Liver (tissue), 9 donors: ENCODE measurements around the gene NCK2. TPM values are rescaled to one million over a fixed set of nuclear protein-coding genes. Genes with fewer than 3 reads are reported as not detected.
"Not testable (repeated sequence)": the region's sequence is repeated elsewhere in the genome, so short reads cannot be mapped to it uniquely, and the experiment has no call there.

ENCODE experiments used
- DNase-seq: peaks from one replicate; pipeline ENCODE4 v3.0.0-alpha.2; 2017; ENCODE audit warnings: low spot score
- H3K27ac ChIP-seq, 2 donors: one replicate each; pipeline ENCODE4 v1.7.0; 2013; ENCODE audit warnings: inconsistent platforms in 2 of 2, low read length in 2 of 2, control low read depth in 1 of 2, low read depth in 1 of 2, mild to moderate bottlenecking in 1 of 2
- H3K27me3 ChIP-seq, 4 donors: one replicate each; pipeline versions ENCODE4 v1.6.1 to v1.7.0; 2013; ENCODE audit warnings: low read length in 3 of 4, inconsistent platforms in 1 of 4, mild to moderate bottlenecking in 1 of 4, moderate library complexity in 1 of 4; ENCODE audit not compliant: control insufficient read depth in 4 of 4, insufficient read depth in 4 of 4
- H3K36me3 ChIP-seq, 4 donors: one replicate each; pipeline versions ENCODE4 v1.6.1 to v1.7.0; 2013; ENCODE audit warnings: low read length in 3 of 4, mild to moderate bottlenecking in 3 of 4, low read depth in 1 of 4, moderate library complexity in 1 of 4; ENCODE audit not compliant: control insufficient read depth in 4 of 4, insufficient read depth in 3 of 4
- H3K4me1 ChIP-seq, 4 donors: one replicate each; pipeline versions ENCODE4 v1.6.1 to v1.7.0; 2013; ENCODE audit warnings: low read length in 3 of 4, mild to moderate bottlenecking in 3 of 4, moderate library complexity in 1 of 4; ENCODE audit not compliant: control insufficient read depth in 4 of 4, insufficient read depth in 4 of 4
- H3K4me3 ChIP-seq, 3 donors: one replicate each; pipeline versions ENCODE4 v1.6.1 to v1.7.0; 2013; ENCODE audit warnings: low read length in 3 of 3, control low read depth in 1 of 3, low read depth in 1 of 3, mild to moderate bottlenecking in 1 of 3
- H3K9ac ChIP-seq, 2 donors: one replicate each; pipeline ENCODE4 v1.7.0; 2013; ENCODE audit warnings: low read length in 2 of 2, mild to moderate bottlenecking in 2 of 2, moderate library complexity in 2 of 2, control low read depth in 1 of 2, low read depth in 1 of 2
- H3K9me3 ChIP-seq, 4 donors: one replicate each; pipeline versions ENCODE4 v1.6.1 to v1.7.0; 2013; ENCODE audit warnings: low read length in 3 of 4; ENCODE audit not compliant: control insufficient read depth in 4 of 4
- ATF3 ChIP-seq: IDR thresholded peaks from 2 replicates; pipeline ENCODE4 v1.6.1; 2016; ENCODE audit warnings: antibody characterized with exemption
- EGR1 ChIP-seq, 2 donors: IDR thresholded peaks; 2 replicates each; pipeline ENCODE4 v1.6.1; 2016 to 2018; ENCODE audit warnings: antibody characterized with exemption in 2 of 2, low read depth in 2 of 2
- FOXA1 ChIP-seq: IDR thresholded peaks from 2 replicates; pipeline ENCODE4 v1.6.1; 2016; ENCODE audit warnings: antibody characterized with exemption
- GABPA ChIP-seq, 2 donors: IDR thresholded peaks in 1 of 2; conservative IDR thresholded peaks in 1 of 2; 2 replicates each; pipeline ENCODE4 v1.6.1; 2016; ENCODE audit warnings: antibody characterized with exemption in 2 of 2, mild to moderate bottlenecking in 1 of 2, moderate library complexity in 1 of 2
- HNF4A ChIP-seq, 2 donors: conservative IDR thresholded peaks; 2 replicates each; pipeline ENCODE4 v1.6.1; 2016; ENCODE audit warnings: antibody characterized with exemption in 2 of 2, mild to moderate bottlenecking in 2 of 2
- HNF4G ChIP-seq: IDR thresholded peaks from 2 replicates; pipeline ENCODE4 v1.6.1; 2016; ENCODE audit warnings: antibody characterized with exemption
- JUND ChIP-seq, 2 donors: IDR thresholded peaks; 2 replicates each; pipeline ENCODE4 v1.6.1; 2016; ENCODE audit warnings: antibody characterized with exemption in 2 of 2
- MAX ChIP-seq: IDR thresholded peaks from 2 replicates; pipeline ENCODE4 v1.6.1; 2016; ENCODE audit warnings: antibody characterized with exemption
- NR2F2 ChIP-seq: IDR thresholded peaks from 2 replicates; pipeline ENCODE4 v1.6.1; 2016; ENCODE audit warnings: antibody characterized with exemption
- RXRA ChIP-seq, 2 donors: IDR thresholded peaks; 2 replicates each; pipeline ENCODE4 v1.6.1; 2017 to 2018; ENCODE audit warnings: antibody characterized with exemption in 2 of 2, mild to moderate bottlenecking in 1 of 2
- SP1 ChIP-seq: IDR thresholded peaks from 2 replicates; pipeline ENCODE4 v1.6.1; 2018; ENCODE audit warnings: antibody characterized with exemption, mild to moderate bottlenecking
- TAF1 ChIP-seq: conservative IDR thresholded peaks from 2 replicates; pipeline ENCODE4 v1.6.1; 2016; ENCODE audit warnings: antibody characterized with exemption, mild to moderate bottlenecking
- YY1 ChIP-seq: IDR thresholded peaks from 2 replicates; pipeline ENCODE4 v1.6.1; 2016; ENCODE audit warnings: antibody characterized with exemption, mild to moderate bottlenecking
- WGBS: extraction: QIAGEN DNeasy Blood & Tissue Kit; methylation state at CpG from one replicate; pipeline ENCODE4 v1.1.7; 2013; 5-methylcytosine and 5-hydroxymethylcytosine counted together
- polyA plus RNA-seq, 2 donors: library from polyadenylated mRNA; stranded (reverse) in 1 of 2; unstranded in 1 of 2; fragments of 200-250 nt in 1 of 2; fragments of >200 nt in 1 of 2; fragmentation: Nextera tagmentation in 1 of 2; extraction: Ambion mirVana in 1 of 2; gene quantifications; one replicate each; pipeline versions ENCODE4 v1.2.1 to v1.2.3, GENCODE V29; 2013 to 2015
- total RNA-seq, 2 donors: library from RNA; depleted of rRNA; stranded (reverse); fragments of >200 nt; gene quantifications; one replicate each; pipeline ENCODE4 v1.2.3, GENCODE V29; 2014
- TF ChIP-seq, protein P1 (sequence below): IDR thresholded peaks from 2 replicates; pipeline ENCODE4 v1.6.1; 2016; ENCODE audit warnings: antibody characterized with exemption, mild to moderate bottlenecking
- TF ChIP-seq, protein P2 (sequence below): fragments of 150-350 bp; IDR thresholded peaks from 2 replicates; pipeline ENCODE4 v1.5.1; 2017; ENCODE audit warnings: improper control_type of control experiment, low read depth, low read length; ENCODE audit not compliant: missing input control
- donor health status: healthy.
- donor health status: healthy.
- donor health status: healthy.
- donor health status: healthy.
- donor health status: healthy.

The NCK2 gene
- total and polyA plus RNA-seq, 4 donors, result 3.4 to 15.0 (median 10.7) TPM

DNA sequence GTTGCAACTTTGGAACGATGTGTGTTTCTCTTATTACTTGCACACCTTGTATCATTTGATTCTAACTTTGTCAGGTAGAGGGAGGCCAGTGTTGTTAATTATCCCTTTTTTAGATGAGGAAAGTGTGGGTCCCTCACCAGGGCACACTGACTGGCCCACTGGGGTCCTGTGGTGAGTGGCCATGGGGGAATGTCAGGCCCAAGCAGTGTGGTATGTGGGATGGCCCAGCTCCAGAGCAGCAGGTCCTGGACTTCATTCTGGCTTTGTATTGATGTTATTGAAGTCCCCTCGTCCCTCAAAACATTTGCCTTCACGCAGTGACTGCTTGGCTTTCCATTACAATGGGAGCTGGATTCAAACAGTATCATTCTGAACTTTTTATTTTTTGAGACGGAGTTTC, 11.7 kb downstream of the NCK2 start:
- WGBS, result 94% methylated on average over 4 of the region's 4 CpGs
- Histone ChIP-seq H3K27me3 (no peaks in the 10 kb centered on the region), H3K36me3 (no peaks in the 10 kb centered on the region), H3K9me3 (no peaks in the 10 kb centered on the region), H3K4me3 (no peak overlapping the region), H3K9ac (no peak overlapping the region), H3K27ac (no peak overlapping the region), H3K4me1 (peaks cover 0 to 3% (median under 1%) of the 10 kb centered on the region in 4 donors)
- no peak for DNase-seq
- TF ChIP-seq, protein P1, sequence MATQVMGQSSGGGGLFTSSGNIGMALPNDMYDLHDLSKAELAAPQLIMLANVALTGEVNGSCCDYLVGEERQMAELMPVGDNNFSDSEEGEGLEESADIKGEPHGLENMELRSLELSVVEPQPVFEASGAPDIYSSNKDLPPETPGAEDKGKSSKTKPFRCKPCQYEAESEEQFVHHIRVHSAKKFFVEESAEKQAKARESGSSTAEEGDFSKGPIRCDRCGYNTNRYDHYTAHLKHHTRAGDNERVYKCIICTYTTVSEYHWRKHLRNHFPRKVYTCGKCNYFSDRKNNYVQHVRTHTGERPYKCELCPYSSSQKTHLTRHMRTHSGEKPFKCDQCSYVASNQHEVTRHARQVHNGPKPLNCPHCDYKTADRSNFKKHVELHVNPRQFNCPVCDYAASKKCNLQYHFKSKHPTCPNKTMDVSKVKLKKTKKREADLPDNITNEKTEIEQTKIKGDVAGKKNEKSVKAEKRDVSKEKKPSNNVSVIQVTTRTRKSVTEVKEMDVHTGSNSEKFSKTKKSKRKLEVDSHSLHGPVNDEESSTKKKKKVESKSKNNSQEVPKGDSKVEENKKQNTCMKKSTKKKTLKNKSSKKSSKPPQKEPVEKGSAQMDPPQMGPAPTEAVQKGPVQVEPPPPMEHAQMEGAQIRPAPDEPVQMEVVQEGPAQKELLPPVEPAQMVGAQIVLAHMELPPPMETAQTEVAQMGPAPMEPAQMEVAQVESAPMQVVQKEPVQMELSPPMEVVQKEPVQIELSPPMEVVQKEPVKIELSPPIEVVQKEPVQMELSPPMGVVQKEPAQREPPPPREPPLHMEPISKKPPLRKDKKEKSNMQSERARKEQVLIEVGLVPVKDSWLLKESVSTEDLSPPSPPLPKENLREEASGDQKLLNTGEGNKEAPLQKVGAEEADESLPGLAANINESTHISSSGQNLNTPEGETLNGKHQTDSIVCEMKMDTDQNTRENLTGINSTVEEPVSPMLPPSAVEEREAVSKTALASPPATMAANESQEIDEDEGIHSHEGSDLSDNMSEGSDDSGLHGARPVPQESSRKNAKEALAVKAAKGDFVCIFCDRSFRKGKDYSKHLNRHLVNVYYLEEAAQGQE, result no peak
- TF ChIP-seq SP1 (no peak), NR2F2 (no peak), RXRA (IDR thresholded peaks at IDR 0.05) (no peak), TAF1 (no peak), HNF4G (no peak), HNF4A (conservative IDR thresholded peaks at IDR 0.05) (no peak)

- not testable (repeated sequence) for H3K9ac ChIP-seq, H3K4me3 ChIP-seq, H3K4me1 ChIP-seq, H3K27ac ChIP-seq, H3K9me3 ChIP-seq, H3K36me3 ChIP-seq, H3K27me3 ChIP-seq, DNase-seq
- WGBS, result 84% methylated on average over 10 of the region's 10 CpGs
These were observed 12.2 kb downstream of the NCK2 start for GRCh38 chr2:105756865-105757264.

DNA sequence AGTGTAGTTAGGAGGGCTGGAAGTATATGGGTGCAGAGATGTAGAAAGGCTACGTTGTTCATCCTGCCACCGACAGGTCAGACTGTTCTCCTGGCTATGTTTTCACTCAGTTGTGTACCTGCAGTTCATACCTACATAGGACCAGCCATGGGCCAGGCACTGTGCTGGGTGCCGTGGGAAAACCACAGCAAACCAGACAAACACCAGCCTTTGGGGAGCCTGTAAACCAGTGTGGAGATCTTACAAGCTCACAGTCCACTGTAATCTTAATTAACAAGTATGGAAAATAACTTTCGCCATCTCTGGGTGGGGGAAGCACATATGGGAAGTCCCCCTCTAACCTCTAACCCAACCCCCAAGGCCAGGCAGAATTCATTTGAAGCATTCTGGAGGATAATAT, 12.7 kb downstream of the NCK2 start:
- Histone ChIP-seq H3K36me3 (no peaks in the 10 kb centered on the region), H3K27ac (no peak overlapping the region), H3K9me3 (no peaks in the 10 kb centered on the region), H3K4me3 (no peak overlapping the region), H3K27me3 (no peaks in the 10 kb centered on the region), H3K9ac (no peak overlapping the region), H3K4me1 (peaks cover 0 to 3% (median under 1%) of the 10 kb centered on the region in 4 donors)
- WGBS, result 88% methylated on average over 4 of the region's 4 CpGs
- no peak for DNase-seq
- TF ChIP-seq GABPA (IDR thresholded peaks at IDR 0.05 in 1 of 2, conservative IDR thresholded peaks at IDR 0.05 in 1 of 2), result no peak

- Histone ChIP-seq H3K4me1 (no peaks in the 10 kb centered on the region), H3K27ac (no peak overlapping the region), H3K9ac (no peak overlapping the region), H3K9me3 (no peaks in the 10 kb centered on the region), H3K27me3 (no peaks in the 10 kb centered on the region), H3K36me3 (no peaks in the 10 kb centered on the region), H3K4me3 (no peak overlapping the region)
- TF ChIP-seq FOXA1 (no peak), JUND (IDR thresholded peaks at IDR 0.05) (no peak), YY1 (no peak), GABPA (IDR thresholded peaks at IDR 0.05 in 1 of 2, conservative IDR thresholded peaks at IDR 0.05 in 1 of 2) (no peak), MAX (no peak), RXRA (IDR thresholded peaks at IDR 0.05) (no peak), ATF3 (no peak), EGR1 (IDR thresholded peaks at IDR 0.05; ENCODE audit: low read depth in 2 of 2) (no peak), HNF4A (conservative IDR thresholded peaks at IDR 0.05) (no peak)
- TF ChIP-seq, protein P2, sequence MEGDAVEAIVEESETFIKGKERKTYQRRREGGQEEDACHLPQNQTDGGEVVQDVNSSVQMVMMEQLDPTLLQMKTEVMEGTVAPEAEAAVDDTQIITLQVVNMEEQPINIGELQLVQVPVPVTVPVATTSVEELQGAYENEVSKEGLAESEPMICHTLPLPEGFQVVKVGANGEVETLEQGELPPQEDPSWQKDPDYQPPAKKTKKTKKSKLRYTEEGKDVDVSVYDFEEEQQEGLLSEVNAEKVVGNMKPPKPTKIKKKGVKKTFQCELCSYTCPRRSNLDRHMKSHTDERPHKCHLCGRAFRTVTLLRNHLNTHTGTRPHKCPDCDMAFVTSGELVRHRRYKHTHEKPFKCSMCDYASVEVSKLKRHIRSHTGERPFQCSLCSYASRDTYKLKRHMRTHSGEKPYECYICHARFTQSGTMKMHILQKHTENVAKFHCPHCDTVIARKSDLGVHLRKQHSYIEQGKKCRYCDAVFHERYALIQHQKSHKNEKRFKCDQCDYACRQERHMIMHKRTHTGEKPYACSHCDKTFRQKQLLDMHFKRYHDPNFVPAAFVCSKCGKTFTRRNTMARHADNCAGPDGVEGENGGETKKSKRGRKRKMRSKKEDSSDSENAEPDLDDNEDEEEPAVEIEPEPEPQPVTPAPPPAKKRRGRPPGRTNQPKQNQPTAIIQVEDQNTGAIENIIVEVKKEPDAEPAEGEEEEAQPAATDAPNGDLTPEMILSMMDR, result no peak
- WGBS, result 92% methylated on average over 8 of the region's 8 CpGs
- no peak for DNase-seq
These were observed 15.5 kb downstream of the NCK2 start for GRCh38 chr2:105760191-105760590.
